HG03469 (cell line): Measurements from ENCODE around the gene KRT79.
"Not testable (repeated sequence)": the region's sequence is repeated elsewhere in the genome, so short reads cannot be mapped to it uniquely, and the experiment has no call there.

Source experiments
- ATAC-seq: cut with Tn5 transposase; IDR thresholded peaks from one replicate; pipeline ENCODE4 v1.9.1; 2021; ENCODE audit warnings: mild to moderate bottlenecking, moderate library complexity, moderate number of reproducible peaks; ENCODE audit not compliant: unreplicated experiment

The KRT79 gene

GRCh38 chr12:52807544-52808470 is 26.3 kb downstream of the KRT79 start:
- no peak for ATAC-seq

- no peak for ATAC-seq
Measured at GRCh38 chr12:52806821-52807543, 27.1 kb downstream of the KRT79 start.

- no peak for ATAC-seq
Measured at GRCh38 chr12:52806169-52806811, 27.8 kb downstream of the KRT79 start.

GRCh38 chr12:52805739-52806138 is 28.4 kb downstream of the KRT79 start:
- ATAC-seq: no peak

- no peak for ATAC-seq
Measured at GRCh38 chr12:52805000-52805399, 29.1 kb downstream of the KRT79 start.

GRCh38 chr12:52802442-52802841 is 31.7 kb downstream of the KRT79 start:
- ATAC-seq: no peak

GRCh38 chr12:52801773-52802172 is 32.3 kb downstream of the KRT79 start:
- no peak for ATAC-seq

GRCh38 chr12:52800259-52800917 is 33.7 kb downstream of the KRT79 start:
- ATAC-seq: no peak

- no peak for ATAC-seq
Measured at GRCh38 chr12:52799505-52800211, 34.5 kb downstream of the KRT79 start.

GRCh38 chr12:52798671-52799504 is 35.2 kb downstream of the KRT79 start:
- ATAC-seq: no peak

GRCh38 chr12:52798003-52798670 is 36.0 kb downstream of the KRT79 start:
- ATAC-seq: no peak

- no peak for ATAC-seq
Measured at GRCh38 chr12:52797529-52797894, 36.6 kb downstream of the KRT79 start.

- no peak for ATAC-seq
Measured at GRCh38 chr12:52796839-52797528, 37.1 kb downstream of the KRT79 start.

GRCh38 chr12:52796429-52796794 is 37.7 kb downstream of the KRT79 start:
- ATAC-seq: no peak

- no peak for ATAC-seq
Measured at GRCh38 chr12:52795694-52796428, 38.2 kb downstream of the KRT79 start, which contains the start of gene KRT3. Gene KRT3 (minus strand): TSS chr12:52796117. CDS start chr12:52796042, 75 bp downstream.

- ATAC-seq: not testable (repeated sequence)
Measured at GRCh38 chr12:52795332-52795674, 38.8 kb downstream of the KRT79 start.

- ATAC-seq: no peak
Measured at GRCh38 chr12:52794479-52795331, 39.4 kb downstream of the KRT79 start.
